GM18867 (cell line): ENCODE data around the gene TGM6.
A peak's percentile ranks its signal among the peaks of the same experiment; 100 is the strongest.

Experiments used
- ATAC-seq: cut with Tn5 transposase; IDR thresholded peaks from one replicate; pipeline ENCODE4 v1.9.1; 2021; ENCODE audit warnings: mild to moderate bottlenecking, moderate library complexity; ENCODE audit not compliant: unreplicated experiment

The TGM6 gene

DNA sequence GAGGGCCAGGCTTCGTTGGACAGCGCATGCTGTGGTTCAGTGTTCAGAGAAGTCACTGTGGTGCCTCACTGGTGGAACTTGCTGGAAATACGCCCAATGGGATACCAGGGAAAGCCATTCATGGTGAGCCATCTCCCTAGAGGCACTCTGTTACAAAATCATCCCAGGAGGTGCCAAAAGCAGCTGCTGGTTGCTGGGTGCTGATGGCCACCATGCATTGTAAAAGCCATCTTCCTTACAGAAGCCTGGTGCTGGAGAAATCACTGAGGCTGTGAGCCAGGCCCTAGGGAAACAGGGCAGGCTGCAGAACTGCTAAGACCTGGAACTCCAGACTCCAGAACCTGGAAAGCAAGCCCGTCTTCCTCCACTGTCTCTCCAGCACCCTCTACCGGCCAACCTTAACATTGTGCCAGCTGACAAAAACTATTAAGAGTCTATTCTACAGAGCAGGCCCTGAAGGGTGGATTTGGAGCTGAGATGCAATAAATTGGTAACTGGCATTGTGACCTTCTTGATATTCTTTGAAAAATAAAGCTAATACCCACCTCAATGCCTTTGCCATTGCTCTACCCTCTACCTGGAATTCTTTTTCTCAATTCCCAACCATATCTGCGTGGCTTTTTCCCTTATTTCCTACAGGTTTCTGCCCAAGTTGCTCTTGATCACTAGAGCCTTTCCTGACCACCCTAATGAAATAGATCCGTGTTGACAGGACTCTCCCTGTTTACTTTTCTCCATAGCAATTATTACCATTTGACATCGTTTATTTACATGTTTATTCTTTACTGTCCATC, 71.4 kb downstream of the TGM6 start:
- ATAC-seq: no peak

DNA sequence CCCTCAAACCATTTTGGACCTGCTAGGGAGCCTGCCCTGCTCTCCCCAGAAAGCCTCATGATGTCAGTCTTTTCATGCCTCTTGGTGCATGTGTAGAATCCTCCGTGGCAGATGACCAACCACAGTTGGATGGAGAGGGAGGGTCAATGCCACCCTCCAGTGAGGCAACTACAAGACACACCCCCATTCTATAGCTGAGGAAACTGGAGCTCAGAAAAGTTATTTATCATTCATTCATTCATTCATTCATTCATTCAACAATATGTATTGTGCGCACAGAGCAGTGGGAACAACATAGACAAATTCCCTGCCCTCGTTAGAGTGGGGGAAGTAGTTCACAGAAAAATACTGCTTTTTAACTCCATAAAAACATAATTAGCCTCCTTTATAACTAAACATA, 73.1 kb downstream of the TGM6 start:
- ATAC-seq: no peak

DNA sequence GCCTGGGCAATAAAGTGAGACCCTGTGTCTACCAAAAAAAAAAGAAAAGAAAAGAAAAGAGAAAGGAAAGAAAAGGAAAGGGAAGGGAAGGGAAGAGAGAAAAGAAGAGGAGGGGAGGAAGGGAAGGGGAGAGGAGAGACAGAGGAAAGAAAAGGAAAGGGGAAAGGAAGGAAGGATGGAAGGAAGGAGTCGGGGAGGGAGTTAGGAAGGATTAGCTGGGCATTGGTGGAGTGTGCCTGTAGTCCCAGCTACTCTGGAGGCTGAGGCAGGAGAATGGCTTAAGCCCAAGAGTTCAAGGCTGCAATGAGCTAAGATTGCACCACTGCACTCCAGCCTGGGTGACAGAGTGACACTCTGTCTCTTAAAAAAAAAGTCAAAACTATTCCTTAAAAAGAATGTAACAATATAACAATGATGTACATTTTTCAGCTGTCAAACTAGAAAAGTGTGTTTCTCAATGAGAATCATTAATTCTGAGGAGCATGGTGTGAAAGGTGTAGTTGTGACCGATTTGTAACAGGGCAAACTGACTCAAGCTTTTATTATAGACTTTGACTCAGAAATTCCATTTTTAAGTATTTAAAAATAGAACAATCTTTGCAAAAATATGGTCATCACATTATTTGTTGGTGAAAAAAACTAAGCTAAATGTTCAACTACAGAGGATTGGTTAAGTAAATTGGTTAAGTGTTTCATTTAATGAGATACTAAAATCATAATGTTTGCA, 75.2 kb downstream of the TGM6 start:
- ATAC-seq: no peak

DNA sequence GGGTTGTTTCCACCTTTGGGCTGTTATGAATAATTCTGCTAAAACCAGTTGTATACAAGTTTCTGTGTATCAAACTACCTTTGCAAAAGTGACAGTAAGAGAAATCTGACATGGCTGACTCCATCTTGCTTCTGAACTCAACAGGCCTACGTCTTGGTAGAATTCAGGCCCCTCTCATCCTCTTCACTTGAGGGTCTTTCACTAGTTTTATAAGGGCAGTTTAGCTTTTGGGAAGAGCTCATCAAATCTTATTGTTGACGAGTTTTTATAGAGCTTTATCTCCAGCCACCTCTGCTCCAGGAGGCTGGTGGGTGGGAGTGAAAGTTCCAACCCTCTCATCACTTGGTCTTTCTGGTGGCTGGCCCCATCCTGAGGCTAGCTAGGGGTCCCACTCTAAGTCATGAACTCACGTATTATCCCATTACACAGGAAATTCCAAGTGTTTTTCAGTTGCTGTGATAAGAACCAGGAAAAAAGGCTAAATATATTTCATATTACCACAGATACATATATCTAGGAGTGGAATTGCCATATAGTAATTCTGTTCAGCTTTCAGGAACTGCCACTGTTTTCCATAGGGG, 78.3 kb downstream of the TGM6 start:
- ATAC-seq: no peak

DNA sequence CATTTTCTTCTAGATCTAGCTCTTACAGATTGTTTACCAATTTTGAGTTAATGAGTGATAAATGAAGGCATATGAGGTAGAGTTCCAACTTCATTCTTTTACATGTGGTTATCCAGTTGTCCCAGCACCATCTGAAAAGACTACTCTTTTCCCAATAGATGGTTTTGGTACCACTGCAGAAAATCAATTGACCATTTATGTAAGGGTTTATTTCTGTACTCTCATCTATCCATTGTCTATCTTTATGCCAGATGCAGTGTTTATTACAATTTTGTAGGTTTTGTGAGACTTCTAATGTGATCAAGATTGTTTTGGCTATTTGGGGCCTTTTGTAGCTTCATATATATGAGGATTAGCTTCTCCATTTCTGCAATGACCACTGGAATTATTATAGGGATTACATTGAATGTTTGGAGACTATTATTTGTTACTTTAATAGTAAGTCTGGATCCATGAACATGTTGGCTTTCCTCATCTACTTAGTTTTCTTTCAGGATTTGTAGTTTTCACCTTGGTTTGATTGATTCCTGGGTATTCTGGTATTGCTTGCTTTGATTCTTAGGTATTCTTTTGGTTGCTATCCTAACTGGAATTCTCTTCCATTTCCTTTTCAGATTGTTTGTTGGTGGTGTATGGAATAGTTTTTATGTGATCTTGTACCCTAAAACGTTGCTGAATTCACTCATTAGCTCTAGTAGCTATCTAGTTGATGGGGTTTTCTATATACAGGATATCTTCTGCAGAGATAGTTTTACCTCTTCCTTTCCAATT, 79.5 kb downstream of the TGM6 start:
- ATAC-seq: no peak

DNA sequence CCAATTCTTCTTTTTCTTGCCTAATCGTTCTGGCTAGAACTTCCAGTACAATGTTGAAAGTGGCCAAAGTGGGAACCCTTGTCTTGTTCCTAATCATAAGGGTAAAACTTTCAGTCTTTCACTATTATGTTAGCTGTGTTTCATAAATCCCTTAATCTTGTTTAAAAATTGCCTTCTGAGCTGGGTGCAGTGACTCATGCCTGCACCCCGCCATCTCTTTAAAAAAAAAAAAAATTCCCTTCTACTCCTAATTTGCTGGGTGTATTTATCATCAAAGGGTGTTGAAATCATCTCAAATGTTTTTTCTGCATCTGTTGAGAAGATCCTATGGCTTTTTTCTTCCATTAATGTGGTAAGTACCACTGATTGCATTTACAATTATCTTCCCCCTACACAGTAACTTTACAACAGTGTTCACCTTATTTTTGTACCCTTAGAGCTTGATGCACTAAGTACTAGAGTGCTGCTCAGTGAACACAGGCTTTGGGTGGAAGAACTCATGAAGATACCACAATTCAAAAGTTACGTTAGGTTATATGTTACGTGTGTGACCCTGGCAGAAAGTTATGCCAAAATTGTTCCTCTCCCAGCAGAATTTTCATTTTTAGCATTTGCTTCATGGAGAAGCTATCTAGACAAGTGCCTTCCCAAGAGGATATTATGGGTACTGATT, 80.2 kb downstream of the TGM6 start:
- ATAC-seq: no peak

DNA sequence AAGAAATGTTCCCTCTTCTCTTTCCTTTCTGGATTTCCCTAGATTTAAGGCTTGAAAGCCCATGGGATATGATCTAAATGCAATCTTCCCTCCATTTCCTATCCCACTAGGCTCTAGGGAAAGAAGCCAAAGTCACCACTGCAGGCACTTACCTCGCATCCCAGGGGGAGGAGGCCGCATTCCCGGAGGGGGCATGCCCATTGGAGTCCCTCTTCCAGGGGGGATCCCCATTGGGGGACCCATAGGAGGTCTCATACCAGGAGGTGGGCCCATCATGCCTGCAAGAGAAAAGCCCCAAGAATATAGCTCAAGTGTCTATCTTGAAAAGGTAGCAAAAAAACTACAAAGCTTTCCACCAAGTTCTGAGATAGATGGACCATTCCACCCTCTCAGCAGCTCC, 81.8 kb downstream of the TGM6 start:
- no peak for ATAC-seq

DNA sequence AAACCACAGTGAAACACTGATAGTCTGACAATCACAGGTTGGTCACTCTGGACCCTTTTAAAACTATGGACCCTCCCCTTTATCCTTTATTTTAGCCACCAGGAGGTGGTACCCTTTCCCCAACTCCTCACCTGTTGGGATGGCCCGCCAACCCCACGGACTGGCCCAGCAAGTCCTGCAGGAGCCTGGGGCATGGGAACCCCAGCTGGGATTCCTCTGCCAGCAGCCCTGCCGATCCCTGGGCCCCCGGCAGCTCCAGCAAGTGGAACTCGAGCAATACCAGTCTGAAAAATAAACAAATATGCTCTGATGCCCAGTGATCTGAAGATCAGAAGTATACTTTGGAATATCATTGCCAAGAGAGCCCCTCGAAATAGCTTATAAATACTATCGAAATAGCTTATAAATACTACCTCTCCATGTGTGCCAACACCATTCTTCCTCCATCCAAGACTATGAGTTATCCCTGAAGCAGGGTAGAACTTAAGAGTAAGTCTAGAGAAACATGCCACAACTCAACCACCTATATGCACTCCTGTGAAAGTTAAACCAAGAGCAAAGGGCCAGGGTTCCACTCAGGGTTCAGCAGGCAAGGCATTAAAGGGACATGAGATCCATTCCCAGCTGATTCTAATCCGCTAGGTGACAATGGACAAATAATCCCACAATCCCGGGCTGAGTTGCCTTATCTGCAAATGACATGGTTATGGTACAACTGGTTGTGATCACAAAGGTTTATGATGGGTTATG, 83.1 kb downstream of the TGM6 start:
- no peak for ATAC-seq

DNA sequence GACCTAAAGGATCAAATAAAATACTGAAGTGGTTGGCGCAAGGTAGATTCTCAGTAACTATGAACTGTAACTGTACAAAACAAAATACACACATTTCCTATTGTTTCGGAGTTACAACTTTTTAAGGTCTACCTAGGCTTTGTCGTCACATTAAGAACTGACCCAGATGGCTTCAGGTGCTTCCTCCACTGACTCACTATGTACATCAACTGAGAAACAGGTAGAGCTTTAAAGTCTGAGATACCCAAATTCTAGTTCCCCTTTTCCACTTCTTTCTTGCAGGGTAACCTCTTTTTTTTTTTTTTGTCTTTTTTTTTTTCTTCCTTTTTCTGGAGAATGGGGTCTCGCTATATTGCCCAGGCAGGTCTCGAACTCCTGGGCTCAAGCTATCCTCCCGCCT, 84.4 kb downstream of the TGM6 start:
- no peak for ATAC-seq

DNA sequence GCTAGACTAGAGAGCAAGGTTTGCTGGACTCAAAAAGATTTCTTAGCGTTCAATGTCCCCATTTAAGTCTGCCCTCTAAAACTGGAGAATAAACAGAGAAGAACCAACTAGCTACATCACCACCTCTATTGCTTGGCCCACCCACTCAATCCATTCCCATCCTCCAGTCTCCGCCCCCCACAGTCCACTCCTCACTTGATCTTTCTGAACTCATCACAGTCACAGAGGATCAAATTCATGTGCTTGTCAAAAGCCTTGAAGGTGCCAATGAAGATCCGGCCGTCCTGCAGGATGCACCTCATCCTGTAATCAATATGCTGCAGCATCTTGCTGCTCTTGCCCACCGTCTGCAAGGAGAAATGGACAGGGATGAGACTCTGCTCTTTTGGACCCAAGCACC, 86.7 kb downstream of the TGM6 start:
- ATAC-seq: no peak

DNA sequence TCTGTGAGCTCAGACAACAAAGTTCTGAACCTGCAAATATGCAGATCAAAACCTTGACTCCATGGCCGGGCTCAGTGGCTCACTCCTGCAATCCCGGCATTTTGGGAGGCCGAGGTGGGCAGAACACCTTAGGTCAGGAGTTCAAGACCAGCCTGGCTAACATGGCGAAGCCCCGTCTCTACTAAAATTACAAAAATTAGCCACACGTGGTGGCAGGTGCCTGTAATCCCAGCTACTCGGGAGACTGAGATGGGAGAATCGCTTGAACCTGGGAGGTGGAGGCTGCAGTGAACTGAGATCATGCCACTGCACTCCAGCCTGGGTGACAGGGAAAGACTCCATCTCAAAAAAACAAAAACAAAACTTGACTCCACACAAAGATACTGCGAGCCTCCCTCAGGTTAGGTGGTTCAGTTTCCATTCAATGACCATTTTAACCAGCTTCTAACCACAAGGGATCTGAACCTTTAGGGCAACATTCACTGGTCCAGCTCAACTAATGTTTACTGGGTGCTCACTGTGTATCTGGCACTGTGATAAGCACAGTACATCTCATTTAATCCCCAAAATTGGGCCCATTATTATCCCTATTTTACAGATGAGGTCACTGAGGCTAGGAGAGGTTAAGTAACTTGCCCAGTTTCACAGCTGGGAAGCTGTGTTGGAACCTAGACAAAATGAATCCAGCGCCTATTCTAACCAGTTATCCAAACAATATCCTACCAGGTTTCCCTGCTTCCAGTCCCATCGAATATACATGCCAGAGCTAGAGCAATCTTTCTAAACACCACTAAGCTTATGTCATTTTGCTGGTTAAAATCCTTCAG, 88.1 kb downstream of the TGM6 start:
- ATAC-seq: no peak

DNA sequence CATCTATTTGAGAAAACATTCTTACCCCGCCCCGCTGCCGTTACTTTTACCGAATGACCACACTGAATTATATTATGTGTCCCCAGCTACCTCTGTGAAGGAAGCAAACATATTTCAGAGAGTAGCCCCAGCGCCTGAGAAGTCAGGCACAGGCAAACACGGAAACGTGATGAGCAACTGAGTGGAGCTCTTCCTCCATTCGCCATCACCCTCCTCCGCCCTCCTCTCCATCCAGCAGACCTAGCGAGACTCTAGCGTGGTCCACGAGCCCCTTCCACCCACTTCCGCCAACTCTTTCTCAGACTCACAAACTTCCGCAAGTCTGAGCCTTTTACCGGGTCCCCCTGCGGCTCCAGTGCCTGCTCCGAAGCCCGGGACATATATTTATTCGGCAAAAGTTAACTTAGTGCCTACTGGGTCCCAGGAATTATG, 89.3 kb downstream of the TGM6 start:
- peak; percentile 25 for ATAC-seq

DNA sequence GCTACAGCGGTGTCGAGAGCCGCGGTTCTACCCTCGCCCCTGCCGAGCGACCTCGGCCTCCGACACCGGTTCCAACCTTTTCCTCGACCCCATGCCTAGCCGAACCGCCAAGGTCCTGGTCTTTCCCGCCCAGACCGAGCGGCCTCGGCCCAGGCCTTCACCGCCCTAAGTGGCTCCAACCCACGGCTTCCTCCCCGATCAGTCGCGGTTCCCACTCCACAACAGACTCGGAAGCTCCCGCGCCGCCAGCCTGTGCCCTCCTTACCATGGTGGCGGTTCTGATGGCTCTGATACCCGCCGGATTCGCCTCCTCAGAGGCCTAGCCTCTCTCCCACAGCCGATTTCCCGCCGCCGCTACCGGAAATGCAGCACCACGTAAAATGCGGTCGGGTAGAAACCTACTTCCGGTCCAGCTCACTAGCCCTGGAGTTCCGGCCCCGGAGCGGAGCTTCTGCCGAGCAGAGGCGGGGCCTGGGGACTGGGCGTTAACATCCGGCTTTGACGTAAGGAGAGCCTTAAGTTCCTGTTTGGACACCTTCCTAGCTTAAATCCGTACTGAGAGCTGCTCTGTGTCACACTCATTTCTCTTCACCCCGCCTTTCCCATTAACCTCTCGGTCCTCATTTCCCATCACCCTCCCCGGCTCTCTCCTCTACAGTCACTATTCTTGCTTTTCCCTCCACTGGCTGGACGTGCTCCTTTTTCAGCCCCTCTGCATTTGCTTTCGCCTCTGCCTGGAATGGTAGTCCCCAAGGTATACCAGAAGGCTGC, 89.9 kb downstream of the TGM6 start, which contains the start of gene SNRPB:
TSS of gene SNRPB (minus strand) at position 367 of the 771 bp plus-strand sequence. CDS start at position 268, 99 bp downstream.
- peak; percentile 95 for ATAC-seq

DNA sequence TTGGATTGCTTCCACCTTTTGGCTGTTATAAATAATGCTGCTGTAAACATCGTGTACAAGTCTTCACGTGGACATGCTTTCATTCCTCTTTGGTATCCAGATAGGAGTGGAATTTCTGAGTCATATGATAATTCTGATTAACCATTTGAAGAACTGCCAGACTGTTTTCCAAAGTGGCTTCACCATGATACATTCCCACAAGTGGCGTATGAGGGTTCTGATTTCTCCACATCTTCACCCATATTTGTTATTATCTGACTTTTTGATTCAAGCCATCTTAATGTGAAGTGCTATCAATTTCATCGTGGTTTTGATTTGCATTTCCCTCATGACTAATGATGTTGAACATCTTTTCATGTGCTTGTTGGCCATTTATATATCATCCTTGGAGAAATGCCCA, 92.8 kb downstream of the TGM6 start:
- no peak for ATAC-seq

DNA sequence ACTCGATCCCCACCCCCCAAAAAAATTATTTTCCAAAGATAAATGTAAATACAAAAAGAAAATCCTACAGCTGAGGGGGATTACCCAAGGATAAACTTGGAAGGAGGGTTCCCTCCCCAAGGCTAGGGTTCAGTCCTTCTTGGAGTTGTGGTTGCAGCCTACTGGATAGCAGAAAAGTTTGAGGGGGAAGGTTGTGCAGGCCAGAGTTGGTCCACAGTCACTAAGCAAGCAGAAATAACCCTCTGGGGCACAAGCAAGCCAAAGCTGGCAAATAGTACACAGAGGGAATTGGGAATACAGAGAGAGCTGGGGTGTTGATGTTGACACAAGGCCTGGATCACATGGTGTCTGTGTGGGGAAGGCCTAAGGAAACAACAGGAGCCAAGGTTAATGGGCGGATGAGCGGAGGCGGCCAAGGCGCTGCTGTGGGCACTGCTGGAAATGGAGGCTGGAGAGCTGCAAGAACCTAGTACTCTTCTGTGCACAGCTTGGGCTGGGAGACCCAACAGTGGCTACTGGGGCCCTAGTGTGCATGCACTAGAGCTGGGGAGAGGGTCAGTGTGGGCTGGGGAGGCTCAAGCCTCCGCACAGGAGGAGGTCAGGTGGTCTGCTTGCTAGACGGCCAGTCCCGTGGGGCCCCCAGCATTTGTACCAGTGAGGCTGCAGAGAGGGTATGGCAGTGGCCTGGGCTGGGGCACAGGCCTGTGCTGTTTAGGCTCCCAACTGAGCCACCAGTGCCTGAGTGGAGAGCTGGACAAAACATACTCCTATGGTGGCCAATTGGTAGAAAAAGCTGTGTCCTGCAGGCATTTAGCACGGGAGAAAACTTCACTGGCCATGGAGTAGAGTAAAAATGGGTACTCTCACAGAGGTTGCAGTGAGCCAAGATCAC, 95.4 kb downstream of the TGM6 start:
- no peak for ATAC-seq

DNA sequence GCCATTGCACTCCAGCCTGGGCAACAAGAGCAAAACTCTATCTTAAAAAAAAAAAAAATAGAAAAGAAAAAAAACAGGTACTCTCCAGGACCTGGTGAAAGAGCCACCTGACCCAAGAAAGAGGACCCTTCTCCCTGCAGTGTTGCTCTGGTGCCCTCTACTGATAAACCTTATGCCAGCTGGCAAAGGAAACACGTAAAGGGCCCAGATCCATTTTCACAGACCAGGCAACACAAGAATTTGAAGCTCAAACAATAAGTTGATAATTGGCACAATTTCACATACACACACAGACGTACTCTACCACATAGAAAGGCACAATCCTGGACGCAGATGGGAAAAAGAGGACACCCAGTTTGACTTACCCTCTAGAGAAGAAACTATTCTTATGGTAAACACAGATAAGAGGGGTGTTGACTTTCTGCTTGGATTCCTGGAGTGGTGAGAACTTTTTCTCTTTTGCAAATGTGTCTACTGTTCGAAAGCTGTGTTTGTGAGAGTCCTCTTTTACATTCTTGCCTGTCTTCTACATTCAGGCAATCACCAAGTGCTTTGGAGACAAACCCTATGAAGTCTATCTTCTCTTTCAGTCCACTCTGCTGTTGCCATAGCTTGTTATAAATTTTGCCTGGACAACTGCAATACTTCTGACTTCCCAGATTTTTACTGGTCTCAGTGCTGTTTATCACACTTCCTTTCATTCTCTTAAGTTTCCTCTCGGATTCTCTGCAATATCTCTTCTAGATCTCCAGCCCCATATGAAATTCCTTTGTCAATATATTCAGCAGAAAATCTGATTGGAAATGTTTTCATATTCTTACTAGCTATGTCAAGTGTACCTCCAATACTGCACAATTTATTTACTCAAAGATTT, 96.3 kb downstream of the TGM6 start:
- ATAC-seq: no peak
